Pancreas (tissue), 10 donors: ENCODE data around the gene ST6GAL1. TPM values are rescaled to one million over a fixed set of nuclear protein-coding genes. Genes with fewer than 3 reads are reported as not detected.
"Not testable (repeated sequence)": the region's sequence is repeated elsewhere in the genome, so short reads cannot be mapped to it uniquely, and the experiment has no call there.

Source experiments
- ATAC-seq, 4 donors: fragments of 200-7000 bp; cut with Tn5 transposase; one replicate each; pipeline versions ENCODE4 v1.8.0 to v1.9.1; 2020; ENCODE audit warnings: mild to moderate bottlenecking in 4 of 4, moderate library complexity in 4 of 4
- DNase-seq, 6 donors: peaks; one replicate each; pipeline ENCODE4 v3.0.0-alpha.2; 2020
- FAIRE-seq: peaks from 2 replicates; lab custom pipeline; 2012; peaks lifted over from hg19 to GRCh38; lab: Jason Lieb, UNC
- H3K27ac ChIP-seq, 4 donors: fragments of 200-600 bp; sonication (generic); 1 replicate in 3 of 4; 2 replicates in 1 of 4; pipeline versions ENCODE4 v1.5.0 to v1.8.0; 2020
- H3K27me3 ChIP-seq, 4 donors: fragments of 200-600 bp; one replicate each; pipeline ENCODE4 v1.8.0; 2021
- H3K36me3 ChIP-seq, 3 donors: fragments of 200-600 bp; sonication (generic) in 1 of 3; one replicate each; pipeline versions ENCODE4 v1.5.0 to v1.8.0; 2020 to 2021
- H3K4me1 ChIP-seq, 3 donors: fragments of 200-600 bp; one replicate each; pipeline ENCODE4 v1.8.0; 2021
- H3K4me3 ChIP-seq, 4 donors: fragments of 200-600 bp; sonication (generic) in 2 of 4; one replicate each; pipeline versions ENCODE4 v1.5.0 to v1.8.0; 2020 to 2021
- H3K9me3 ChIP-seq, 4 donors: fragments of 200-600 bp; one replicate each; pipeline ENCODE4 v1.8.0; 2021
- WGBS, 2 donors: extraction: QIAGEN DNeasy Blood & Tissue Kit; methylation state at CpG; one replicate each; pipeline ENCODE4 v1.1.7; 2013; 5-methylcytosine and 5-hydroxymethylcytosine counted together
- intact Hi-C, 3 donors: fragments of 100-400 bp; cut with DNase I; formaldehyde crosslinking; loops; one replicate each; pipeline versions ENCODE4 v1.11.1 to v1.14.2; 2022
- polyA plus RNA-seq, 2 donors: library from polyadenylated mRNA; stranded (reverse); fragments of 200-250 nt; gene quantifications; one replicate each; pipeline ENCODE4 v1.2.3, GENCODE V29; 2013
- total RNA-seq, 6 donors: library from RNA; stranded (reverse); fragmentation: NEBNext Ultra II Directional in 4 of 6; extraction: Animal tissue kit (Norgen Biotek cat#: 25700) in 4 of 6; gene quantifications; one replicate each; pipeline versions ENCODE4 v1.2.1 to v1.2.4, GENCODE V29; 2021 to 2023
- TF ChIP-seq, protein P1 (sequence below), 4 donors: fragments of 200-600 bp; sonication (generic) in 3 of 4; IDR thresholded peaks; one replicate each; pipeline versions ENCODE4 v1.5.0 to v1.8.0; 2021; ENCODE audit warnings: antibody characterized with exemption in 4 of 4
- donor health status: healthy with polysubstance abuse.
- donor health status: DM: no; HTN: no; CAD: no; lungs with moderate emphysema.
- donor health status: DM: no; HTN: no; CAD: no.
- donor health status: control.
- donor health status: control.
- donor health status: Bipolar disorder and iron deficiency.
- donor health status: DM: yes; HTN: yes; CAD: no.
- donor health status: DM: no; HTN: no; CAD: no.
- donor health status: DM: no; HTN: no; CAD: no.
- donor health status: DM: yes; HTN: yes; CAD: no.

The ST6GAL1 gene
- total and polyA plus RNA-seq, 8 donors, result 4.8 to 36.6 (median 8.3) TPM

GRCh38 chr3:186886202-186886981 lies 43.9 kb upstream of the ST6GAL1 start:
- Histone ChIP-seq H3K4me1 (no peaks in the 10 kb centered on the region), H3K27ac (no peak overlapping the region), H3K9me3 (no peaks in the 10 kb centered on the region), H3K36me3 (no peaks in the 10 kb centered on the region), H3K4me3 (no peak overlapping the region), H3K27me3 (no peaks in the 10 kb centered on the region)
- FAIRE-seq (no peak), ATAC-seq (no peak), DNase-seq (no peak)
- WGBS, 2 donors, result 56 to 60% methylated on average over 5 of the region's 5 CpGs
- TF ChIP-seq, protein P1, sequence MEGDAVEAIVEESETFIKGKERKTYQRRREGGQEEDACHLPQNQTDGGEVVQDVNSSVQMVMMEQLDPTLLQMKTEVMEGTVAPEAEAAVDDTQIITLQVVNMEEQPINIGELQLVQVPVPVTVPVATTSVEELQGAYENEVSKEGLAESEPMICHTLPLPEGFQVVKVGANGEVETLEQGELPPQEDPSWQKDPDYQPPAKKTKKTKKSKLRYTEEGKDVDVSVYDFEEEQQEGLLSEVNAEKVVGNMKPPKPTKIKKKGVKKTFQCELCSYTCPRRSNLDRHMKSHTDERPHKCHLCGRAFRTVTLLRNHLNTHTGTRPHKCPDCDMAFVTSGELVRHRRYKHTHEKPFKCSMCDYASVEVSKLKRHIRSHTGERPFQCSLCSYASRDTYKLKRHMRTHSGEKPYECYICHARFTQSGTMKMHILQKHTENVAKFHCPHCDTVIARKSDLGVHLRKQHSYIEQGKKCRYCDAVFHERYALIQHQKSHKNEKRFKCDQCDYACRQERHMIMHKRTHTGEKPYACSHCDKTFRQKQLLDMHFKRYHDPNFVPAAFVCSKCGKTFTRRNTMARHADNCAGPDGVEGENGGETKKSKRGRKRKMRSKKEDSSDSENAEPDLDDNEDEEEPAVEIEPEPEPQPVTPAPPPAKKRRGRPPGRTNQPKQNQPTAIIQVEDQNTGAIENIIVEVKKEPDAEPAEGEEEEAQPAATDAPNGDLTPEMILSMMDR (IDR thresholded peaks at IDR 0.05), result no peak
- intact Hi-C loops, result no loop called here

GRCh38 chr3:186887507-186887938 lies 42.8 kb upstream of the ST6GAL1 start:
- DNase-seq, H3K4me1 ChIP-seq, H3K9me3 ChIP-seq, FAIRE-seq, H3K36me3 ChIP-seq, ATAC-seq, H3K27ac ChIP-seq, H3K27me3 ChIP-seq, H3K4me3 ChIP-seq, intact Hi-C loops: not testable (repeated sequence)
- WGBS, 2 donors, result 76 to 77% methylated on average over 2 of the region's 5 CpGs

DNA sequence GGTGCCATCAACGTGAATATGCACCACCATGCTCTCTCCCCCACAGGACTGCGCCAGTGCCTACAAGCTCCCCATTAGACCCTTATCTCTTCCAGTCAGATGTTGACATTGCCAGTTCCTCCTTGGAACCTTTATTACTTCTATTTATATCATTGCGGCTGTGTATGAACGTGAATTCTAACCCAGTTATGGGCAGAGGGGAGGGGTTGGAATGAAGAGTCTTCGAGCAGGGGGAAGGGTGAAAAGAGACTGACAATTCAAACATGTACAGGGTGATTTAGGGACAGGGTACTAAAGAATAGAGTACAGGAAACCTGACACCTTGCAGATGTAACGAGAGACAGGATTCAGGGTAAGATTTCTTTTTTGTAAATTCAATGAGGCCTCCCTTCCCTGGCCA lies 41.8 kb upstream of the ST6GAL1 start:
- no peak for FAIRE-seq
- no peak overlapping the region for H3K27ac ChIP-seq
- ATAC-seq, result no peak
- intact Hi-C loops, result no loop called here
- H3K4me3 ChIP-seq, result no peak overlapping the region
- no peaks in the 10 kb centered on the region for H3K27me3 ChIP-seq
- H3K9me3 ChIP-seq, result no peaks in the 10 kb centered on the region
- no peak for DNase-seq
- H3K36me3 ChIP-seq, result no peaks in the 10 kb centered on the region
- WGBS, 2 donors, result 37 to 39% methylated on average over 6 of the region's 6 CpGs
- TF ChIP-seq, protein P1 (IDR thresholded peaks at IDR 0.05), result no peak
- H3K4me1 ChIP-seq, result no peaks in the 10 kb centered on the region

DNA sequence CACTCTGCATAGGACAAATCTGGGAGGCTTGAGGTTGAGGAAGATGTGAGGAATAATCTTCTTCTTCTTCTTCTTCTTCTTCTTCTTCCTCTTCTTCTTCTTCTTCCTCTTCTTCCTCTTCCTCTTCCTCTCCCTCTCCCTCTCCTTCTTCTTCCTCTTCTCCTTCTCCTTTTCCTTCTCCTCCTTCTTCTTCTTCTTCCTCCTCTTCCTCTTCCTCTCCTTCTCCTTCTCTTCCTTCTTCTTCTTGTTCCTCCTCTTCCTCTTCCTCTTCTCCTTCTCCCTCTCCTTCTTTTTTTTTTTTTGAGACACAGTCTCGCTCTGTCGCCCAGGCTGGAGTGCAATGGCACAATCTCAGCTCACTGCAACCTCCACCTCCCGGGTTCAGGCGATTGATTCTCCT lies 40.6 kb upstream of the ST6GAL1 start:
- H3K27ac ChIP-seq, FAIRE-seq, ATAC-seq, H3K36me3 ChIP-seq, intact Hi-C loops, H3K27me3 ChIP-seq, H3K4me3 ChIP-seq, DNase-seq, H3K9me3 ChIP-seq, H3K4me1 ChIP-seq: not testable (repeated sequence)
- WGBS, 2 donors, result 86 to 90% methylated on average over 4 of the region's 4 CpGs

GRCh38 chr3:186890911-186891310 lies 39.4 kb upstream of the ST6GAL1 start:
- Histone ChIP-seq H3K4me3 (no peak overlapping the region), H3K27me3 (no peaks in the 10 kb centered on the region), H3K27ac (no peak overlapping the region), H3K9me3 (no peaks in the 10 kb centered on the region), H3K36me3 (no peaks in the 10 kb centered on the region), H3K4me1 (no peaks in the 10 kb centered on the region)
- ATAC-seq (no peak), FAIRE-seq (no peak), DNase-seq (no peak)
- intact Hi-C loops, result no loop called here
- TF ChIP-seq, protein P1 (IDR thresholded peaks at IDR 0.05), result no peak

- DNase-seq, H3K27me3 ChIP-seq, H3K4me3 ChIP-seq, H3K9me3 ChIP-seq, H3K4me1 ChIP-seq, FAIRE-seq, H3K36me3 ChIP-seq, H3K27ac ChIP-seq, ATAC-seq, intact Hi-C loops: not testable (repeated sequence)
- WGBS, 2 donors, result no CpG with 5 or more reads among the region's 2 CpGs
Measured at GRCh38 chr3:186893071-186893470, 37.3 kb upstream of the ST6GAL1 start.
